Lung (tissue), 12 donors: Measurements from ENCODE around the gene LRGUK. TPM values are rescaled to one million over a fixed set of nuclear protein-coding genes. Genes with fewer than 3 reads are reported as not detected.

Experiments
- ATAC-seq: fragments of 200-7000 bp; cut with Tn5 transposase; one replicate; pipeline ENCODE4 v1.9.1; 2020; ENCODE audit warnings: moderate number of reproducible peaks; ENCODE audit not compliant: insufficient read depth, low FRiP score
- DNase-seq, 3 donors: peaks; one replicate each; pipeline ENCODE4 v3.0.0-alpha.2; 2013 to 2017
- H3K27ac ChIP-seq, 2 donors: one replicate each; pipeline ENCODE4 v1.5.1; 2013; ENCODE audit warnings: mild to moderate bottlenecking in 2 of 2, moderate library complexity in 2 of 2, control low read depth in 1 of 2, inconsistent platforms in 1 of 2, low read depth in 1 of 2, low read length in 1 of 2
- H3K27me3 ChIP-seq, 3 donors: one replicate each; pipeline ENCODE4 v1.5.1; 2013; ENCODE audit warnings: low read length in 2 of 3; ENCODE audit not compliant: control insufficient read depth in 3 of 3, insufficient read depth in 3 of 3
- H3K36me3 ChIP-seq, 4 donors: one replicate each; pipeline ENCODE4 v1.5.1; 2013; ENCODE audit warnings: low read length in 4 of 4, mild to moderate bottlenecking in 1 of 4, moderate library complexity in 1 of 4; ENCODE audit not compliant: control insufficient read depth in 4 of 4, insufficient read depth in 4 of 4
- H3K4me1 ChIP-seq, 5 donors: one replicate each; pipeline ENCODE4 v1.5.1; 2013; ENCODE audit warnings: low read length in 5 of 5, mild to moderate bottlenecking in 2 of 5, moderate library complexity in 1 of 5; ENCODE audit not compliant: control insufficient read depth in 5 of 5, insufficient read depth in 5 of 5
- H3K4me3 ChIP-seq: one replicate; pipeline ENCODE4 v1.5.1; 2013; ENCODE audit warnings: mild to moderate bottlenecking, control low read depth, moderate library complexity
- H3K9ac ChIP-seq, 2 donors: one replicate each; pipeline ENCODE4 v1.5.1; 2013; ENCODE audit warnings: low read length in 2 of 2, control low read depth in 1 of 2; ENCODE audit not compliant: insufficient read depth in 1 of 2
- H3K9me3 ChIP-seq, 4 donors: one replicate each; pipeline ENCODE4 v1.5.1; 2013; ENCODE audit warnings: low read length in 3 of 4, mild to moderate bottlenecking in 1 of 4, moderate library complexity in 1 of 4; ENCODE audit not compliant: control insufficient read depth in 4 of 4, insufficient read depth in 3 of 4
- CTCF ChIP-seq: IDR thresholded peaks from 2 replicates; pipeline ENCODE4 v1.5.1; 2012; ENCODE audit warnings: mild to moderate bottlenecking; ENCODE audit errors: control extremely low read depth, extremely low read depth
- WGBS, 2 donors: extraction: QIAGEN DNeasy Blood & Tissue Kit; methylation state at CpG; one replicate each; pipeline ENCODE4 v1.1.7; 2013; 5-methylcytosine and 5-hydroxymethylcytosine counted together
- polyA plus RNA-seq, 2 donors: library from polyadenylated mRNA; stranded (reverse); fragments of 200-250 nt; gene quantifications; one replicate each; pipeline ENCODE4 v1.2.1, GENCODE V29; 2013
- total RNA-seq, 2 donors: library from RNA; depleted of rRNA in 1 of 2; stranded (reverse); fragments of >200 nt in 1 of 2; gene quantifications; one replicate each; pipeline ENCODE4 v1.2.1, GENCODE V29; 2014 to 2021
- donor health status: control.
- donor health status: control.
- donor health status: Bipolar disorder and iron deficiency.
- donor health status: healthy.
- donor health status: DM: yes; HTN: yes; CAD: no.

Gene LRGUK
- total and polyA plus RNA-seq, 4 donors = 0.55 to 10.4 (median 2.5) TPM

- Histone ChIP-seq H3K36me3 (no peaks in the 10 kb centered on the region), H3K4me3 (no peak overlapping the region), H3K9me3 (no peaks in the 10 kb centered on the region), H3K9ac (no peak overlapping the region), H3K27me3 (no peaks in the 10 kb centered on the region), H3K27ac (no peak overlapping the region), H3K4me1 (peaks cover 0 to 2% (median 0%) of the 10 kb centered on the region in 5 donors)
- TF ChIP-seq CTCF = no peak
- ATAC-seq (no peak), DNase-seq (no peak)
- WGBS, 2 donors = 27 to 57% methylated on average over 3 of the region's 3 CpGs
Measured at GRCh38 chr7:134184767-134185166, 57.6 kb downstream of the LRGUK start.

- no peak for TF ChIP-seq CTCF
- no peaks in the 10 kb centered on the region for H3K27me3 ChIP-seq
Measured at GRCh38 chr7:134186027-134186426, 58.9 kb downstream of the LRGUK start.

GRCh38 chr7:134186801-134187200 lies 59.7 kb downstream of the LRGUK start:
- DNase-seq (no peak), ATAC-seq (no peak)
- no peaks in the 10 kb centered on the region for H3K27me3 ChIP-seq
- no peak overlapping the region for H3K9ac ChIP-seq
- peaks cover 0 to 2% (median 0%) of the 10 kb centered on the region in 5 donors for H3K4me1 ChIP-seq
- H3K9me3 ChIP-seq = no peaks in the 10 kb centered on the region
- no peak overlapping the region for H3K27ac ChIP-seq
- no peak for TF ChIP-seq CTCF
- H3K4me3 ChIP-seq = no peak overlapping the region
- H3K36me3 ChIP-seq = no peaks in the 10 kb centered on the region
- WGBS, 2 donors = 83 to 92% methylated on average over 2 of the region's 2 CpGs

More at GRCh38 chr7:134186027-134186426, 58.9 kb downstream of the LRGUK start:
- Histone ChIP-seq H3K9me3 (no peaks in the 10 kb centered on the region), H3K9ac (no peak overlapping the region), H3K36me3 (no peaks in the 10 kb centered on the region), H3K27ac (no peak overlapping the region), H3K4me3 (no peak overlapping the region), H3K4me1 (peaks cover 0 to 2% (median 0%) of the 10 kb centered on the region in 5 donors)
- DNase-seq = no peak
- 63 to 64% methylated on average over 3 of the region's 3 CpGs for WGBS, 2 donors
- no peak for ATAC-seq

- H3K27ac ChIP-seq = no peak overlapping the region
- TF ChIP-seq CTCF = no peak
- H3K4me3 ChIP-seq = no peak overlapping the region
- H3K4me1 ChIP-seq = peaks cover 0 to 2% (median 0%) of the 10 kb centered on the region in 5 donors
- 96 to 100% methylated on average over 1 of the region's 1 CpG for WGBS, 2 donors
- no peaks in the 10 kb centered on the region for H3K36me3 ChIP-seq
- H3K9me3 ChIP-seq = no peaks in the 10 kb centered on the region
- no peak for DNase-seq
- no peak for ATAC-seq
- H3K9ac ChIP-seq = no peak overlapping the region
- H3K27me3 ChIP-seq = no peaks in the 10 kb centered on the region
Measured at GRCh38 chr7:134187893-134188292, 60.8 kb downstream of the LRGUK start.
